Calu3 (cell line): ENCODE data around the gene LBHD2. TPM values are rescaled to one million over a fixed set of nuclear protein-coding genes. Genes with fewer than 3 reads are reported as not detected.

Experiments used
- BruUV-seq: library from RNA; stranded (reverse); fragments of 400-500 nt; replicated peaks from 2 replicates; lab custom pipeline; 2021; lab: Mats Ljungman, UMichigan
- CTCF ChIA-PET: fragments of 300-600 bp; sonication (Branson Sonifier 250); formaldehyde crosslinking; loops from one replicate; lab custom pipeline; 2022; ENCODE audit warnings: antibody characterized with exemption; lab: Charles Lee
- DNase-seq: peaks from one replicate; pipeline ENCODE4 v3.0.0; 2022
- H3K27ac Mint-ChIP-seq: one replicate; pipeline ENCODE4 v1.8.0; 2022; ENCODE audit warnings: mixed read lengths; ENCODE audit not compliant: unreplicated experiment
- H3K27me3 Mint-ChIP-seq: one replicate; pipeline ENCODE4 v1.8.0; 2022; ENCODE audit warnings: mixed read lengths; ENCODE audit not compliant: unreplicated experiment
- H3K36me3 Mint-ChIP-seq: one replicate; pipeline ENCODE4 v1.8.0; 2022; ENCODE audit warnings: mild to moderate bottlenecking, moderate library complexity, mixed read lengths; ENCODE audit not compliant: insufficient read depth, unreplicated experiment
- H3K4me1 Mint-ChIP-seq: one replicate; pipeline ENCODE4 v1.8.0; 2022; ENCODE audit warnings: mild to moderate bottlenecking, low read depth, mixed read lengths; ENCODE audit not compliant: unreplicated experiment
- H3K4me3 Mint-ChIP-seq: one replicate; pipeline ENCODE4 v1.8.0; 2022; ENCODE audit warnings: mild to moderate bottlenecking, low read depth, moderate library complexity, mixed read lengths; ENCODE audit not compliant: unreplicated experiment
- H3K9me3 Mint-ChIP-seq: one replicate; pipeline ENCODE4 v1.8.0; 2022; ENCODE audit warnings: low read depth, mixed read lengths; ENCODE audit not compliant: unreplicated experiment
- intact Hi-C: fragments of 100-400 bp; cut with micrococcal nuclease; formaldehyde crosslinking; loops from one replicate; pipeline ENCODE4 v1.10.0; 2022; ENCODE audit not compliant: unreplicated experiment
- total RNA-seq: library from RNA; stranded (reverse); gene quantifications from 2 replicates; pipeline ENCODE4 v1.2.3, GENCODE V29; 2022
- TF ChIP-seq, protein P1 (sequence below): fragments of 200-600 bp; IDR thresholded peaks from one replicate; pipeline ENCODE4 v1.8.0; 2022; ENCODE audit warnings: antibody characterized with exemption; ENCODE audit not compliant: unreplicated experiment

Gene LBHD2
- total RNA-seq, 1 experiment from 2014 or later: not detected

DNA sequence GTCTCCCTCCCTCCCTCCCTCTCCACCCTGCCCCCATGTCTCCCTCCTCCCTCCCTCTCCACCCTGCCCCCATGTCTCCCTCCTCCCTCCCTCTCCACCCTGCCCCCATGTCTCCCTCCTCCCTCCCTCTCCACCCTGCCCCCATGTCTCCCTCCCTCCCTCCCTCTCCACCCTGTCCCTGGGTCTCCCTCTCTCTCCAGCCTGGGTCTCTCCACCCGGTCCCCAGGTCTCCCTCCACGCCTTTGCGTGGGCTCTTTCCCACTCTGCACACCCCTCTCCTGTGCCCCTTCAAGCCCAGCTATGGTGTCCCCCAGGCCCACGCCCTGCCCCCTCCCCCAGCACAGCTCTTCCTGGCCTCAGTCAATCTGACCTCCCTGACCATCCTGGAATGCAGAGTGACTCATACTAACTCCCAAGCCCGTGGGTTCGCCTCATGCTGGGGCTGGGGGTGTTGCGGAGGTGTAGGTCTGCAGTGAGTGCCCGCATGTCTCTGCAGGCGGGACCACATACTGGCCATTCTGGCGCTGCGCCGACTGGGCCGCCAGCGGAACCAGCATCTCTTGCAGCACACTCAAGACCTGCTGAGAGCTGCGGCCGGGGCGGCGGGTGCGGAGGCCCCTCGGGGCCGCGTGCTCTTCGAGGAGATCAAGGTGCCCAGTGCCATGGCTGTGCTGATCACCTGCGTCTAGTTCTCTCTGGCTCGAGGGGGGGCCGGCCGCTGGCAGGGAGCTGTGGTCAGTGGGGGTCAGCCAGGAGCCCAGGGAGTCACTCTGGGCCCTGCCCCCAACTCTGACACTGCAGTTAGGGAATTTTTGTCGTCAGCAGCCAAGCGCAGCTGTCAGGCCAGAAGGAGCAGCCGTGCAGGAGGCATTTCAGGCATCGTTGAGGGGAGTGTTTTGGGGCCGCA lies 25.8 kb downstream of the LBHD2 start:
- intact Hi-C loops: no loop called here
- TF ChIP-seq, protein P1, sequence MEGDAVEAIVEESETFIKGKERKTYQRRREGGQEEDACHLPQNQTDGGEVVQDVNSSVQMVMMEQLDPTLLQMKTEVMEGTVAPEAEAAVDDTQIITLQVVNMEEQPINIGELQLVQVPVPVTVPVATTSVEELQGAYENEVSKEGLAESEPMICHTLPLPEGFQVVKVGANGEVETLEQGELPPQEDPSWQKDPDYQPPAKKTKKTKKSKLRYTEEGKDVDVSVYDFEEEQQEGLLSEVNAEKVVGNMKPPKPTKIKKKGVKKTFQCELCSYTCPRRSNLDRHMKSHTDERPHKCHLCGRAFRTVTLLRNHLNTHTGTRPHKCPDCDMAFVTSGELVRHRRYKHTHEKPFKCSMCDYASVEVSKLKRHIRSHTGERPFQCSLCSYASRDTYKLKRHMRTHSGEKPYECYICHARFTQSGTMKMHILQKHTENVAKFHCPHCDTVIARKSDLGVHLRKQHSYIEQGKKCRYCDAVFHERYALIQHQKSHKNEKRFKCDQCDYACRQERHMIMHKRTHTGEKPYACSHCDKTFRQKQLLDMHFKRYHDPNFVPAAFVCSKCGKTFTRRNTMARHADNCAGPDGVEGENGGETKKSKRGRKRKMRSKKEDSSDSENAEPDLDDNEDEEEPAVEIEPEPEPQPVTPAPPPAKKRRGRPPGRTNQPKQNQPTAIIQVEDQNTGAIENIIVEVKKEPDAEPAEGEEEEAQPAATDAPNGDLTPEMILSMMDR: no peak
- peak overlapping the region; percentile 34 for H3K4me3 Mint-ChIP-seq
- H3K27me3 Mint-ChIP-seq: no peaks in the 10 kb centered on the region
- no peaks in the 10 kb centered on the region for H3K9me3 Mint-ChIP-seq
- H3K27ac Mint-ChIP-seq: no peak overlapping the region
- peaks cover 17% of the 10 kb centered on the region for H3K36me3 Mint-ChIP-seq
- DNase-seq: no peak
- CTCF ChIA-PET: no interaction called here
- BruUV-seq: no TSS peak
- H3K4me1 Mint-ChIP-seq: peaks cover 49% of the 10 kb centered on the region

DNA sequence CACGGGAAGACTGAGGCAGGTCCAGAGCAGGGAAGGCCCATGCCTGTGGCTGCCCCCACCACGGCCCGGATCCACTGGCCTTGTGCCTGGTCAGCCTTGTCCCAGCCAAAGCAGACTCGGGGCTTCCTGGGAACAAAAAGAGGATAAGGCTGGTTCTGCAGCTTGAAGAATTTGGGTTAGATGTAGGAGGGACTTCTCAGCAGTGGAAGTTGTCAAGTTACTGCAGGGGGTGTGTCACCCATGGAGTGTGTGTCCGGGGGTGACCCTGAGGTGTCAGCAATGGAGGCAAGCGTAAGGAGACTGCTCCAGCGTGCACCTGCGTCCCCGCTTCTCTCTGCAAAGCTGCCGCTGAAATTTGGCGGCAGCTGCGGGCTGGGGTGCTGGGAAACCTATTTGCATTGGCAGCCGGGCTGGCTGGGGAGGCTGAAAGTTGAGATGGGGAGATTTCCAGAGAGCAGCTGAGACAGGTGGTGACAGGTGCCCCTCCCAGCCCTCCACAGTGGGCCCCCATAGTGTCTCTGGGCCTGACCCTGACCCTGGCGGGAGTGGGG lies 26.7 kb downstream of the LBHD2 start:
- H3K27me3 Mint-ChIP-seq: no peaks in the 10 kb centered on the region
- no peaks in the 10 kb centered on the region for H3K9me3 Mint-ChIP-seq
- CTCF ChIA-PET: interaction anchor here (0.6 kb wide), 1 partner anchor 113 kb away, joined by 4 read pairs; no protein-coding TSS in a partner anchor
- BruUV-seq: no TSS peak
- DNase-seq: no peak
- peak overlapping the region; percentile 34 for H3K4me3 Mint-ChIP-seq
- H3K36me3 Mint-ChIP-seq: peaks cover 9% of the 10 kb centered on the region
- H3K27ac Mint-ChIP-seq: peak overlapping the region; percentile 20
- peaks cover 45% of the 10 kb centered on the region for H3K4me1 Mint-ChIP-seq
- intact Hi-C loops: no loop called here
- TF ChIP-seq, protein P1: no peak

DNA sequence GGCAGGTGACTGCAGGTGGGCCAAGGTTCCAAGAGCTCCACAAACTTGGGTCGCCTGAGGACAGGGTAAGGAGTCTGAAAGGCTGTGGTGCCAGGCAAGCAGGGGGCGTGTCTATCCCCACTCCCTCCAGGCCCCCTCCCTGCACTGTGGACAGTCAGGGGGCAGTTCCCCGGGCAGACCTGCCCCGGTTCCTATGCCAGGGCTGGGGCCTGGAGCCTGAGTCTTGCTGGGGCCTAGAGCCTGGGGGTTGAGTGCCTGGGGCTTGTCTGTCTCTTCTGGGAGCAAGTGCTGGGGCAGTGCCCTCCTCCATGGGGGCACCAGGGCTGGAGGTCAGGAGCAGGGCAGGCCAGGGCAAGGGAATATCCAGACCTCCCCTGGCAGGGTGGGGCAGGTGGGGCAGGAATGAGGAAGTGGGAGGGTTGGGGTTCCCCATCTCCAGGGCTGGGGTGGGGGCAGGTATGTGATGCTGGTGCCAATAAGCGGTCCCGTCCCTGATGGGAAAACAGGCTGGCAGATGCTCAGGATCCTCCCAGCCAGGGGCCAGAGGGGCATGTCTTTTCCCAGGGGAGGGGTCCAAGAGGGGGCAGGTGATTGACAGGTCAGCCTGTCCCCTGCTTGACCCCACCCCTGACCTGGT lies 27.3 kb downstream of the LBHD2 start:
- Mint-ChIP-seq H3K9me3 (no peaks in the 10 kb centered on the region), H3K36me3 (peaks cover 14% of the 10 kb centered on the region), H3K4me1 (peaks cover 50% of the 10 kb centered on the region), H3K27me3 (no peaks in the 10 kb centered on the region), H3K4me3 (peak overlapping the region; percentile 34), H3K27ac (peak overlapping the region; percentile 20)
- DNase-seq: peak; percentile 79
- CTCF ChIA-PET: interaction anchor here (0.6 kb wide), 1 partner anchor 112 kb away, joined by 4 read pairs; no protein-coding TSS in a partner anchor
- intact Hi-C loops: no loop called here
- BruUV-seq: no TSS peak
- TF ChIP-seq, protein P1: no peak

DNA sequence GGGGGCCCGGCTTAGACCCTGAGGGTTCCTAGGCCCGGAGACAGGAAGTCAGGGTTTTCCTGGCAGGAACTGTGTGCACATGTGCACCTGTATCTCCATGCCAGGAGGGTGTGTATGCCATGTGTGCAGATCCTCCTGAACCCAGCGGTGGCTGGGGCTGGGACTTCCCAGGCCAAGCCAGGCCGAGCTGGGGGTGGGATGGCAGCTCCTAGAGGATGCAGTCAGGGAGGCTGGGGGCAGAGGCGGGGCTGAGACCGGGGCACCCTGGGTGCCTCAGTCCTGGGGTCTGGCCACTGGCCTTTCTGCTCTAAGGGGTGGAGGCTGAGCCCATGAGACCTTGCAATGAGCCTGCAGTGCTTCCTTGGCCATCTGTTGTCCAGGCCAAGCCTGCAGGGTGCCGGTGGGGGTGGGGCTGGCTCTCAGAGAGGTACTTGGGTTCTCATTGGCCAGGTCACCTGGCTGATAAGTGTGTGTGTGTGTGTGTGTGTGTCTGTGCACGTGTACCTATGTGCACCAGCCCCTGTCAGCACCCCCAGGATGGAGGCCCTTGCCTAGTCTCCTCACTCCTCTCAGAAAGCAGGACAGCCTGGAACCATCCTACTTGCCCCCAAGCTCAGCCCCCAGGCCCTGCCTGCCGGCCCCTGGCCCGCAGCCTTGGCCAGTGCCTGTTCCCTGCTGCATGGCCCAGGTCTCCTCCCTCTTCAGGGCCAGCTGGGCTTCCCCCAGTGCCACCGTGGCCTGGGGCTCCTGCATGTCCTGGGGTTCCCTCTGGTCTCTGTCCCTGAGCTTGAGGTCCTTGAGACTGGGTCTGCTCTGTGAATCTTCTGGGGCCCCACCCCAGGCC lies 28.6 kb downstream of the LBHD2 start:
- no TSS peak for BruUV-seq

More for the DNA sequence above, 28.6 kb downstream of the LBHD2 start:
- H3K4me1 Mint-ChIP-seq: peaks cover 56% of the 10 kb centered on the region
- CTCF ChIA-PET: interaction anchor here (0.9 kb wide), 1 partner anchor 8 kb away, joined by 3 read pairs; no protein-coding TSS in a partner anchor
- no peaks in the 10 kb centered on the region for H3K27me3 Mint-ChIP-seq
- intact Hi-C loops: no loop called here
- DNase-seq: no peak
- peak overlapping the region; percentile 63 for H3K27ac Mint-ChIP-seq
- H3K4me3 Mint-ChIP-seq: no peak overlapping the region
- no peaks in the 10 kb centered on the region for H3K9me3 Mint-ChIP-seq
- H3K36me3 Mint-ChIP-seq: peaks cover 19% of the 10 kb centered on the region
- TF ChIP-seq, protein P1: no peak
